Measurements from ENCODE around the gene TMEM115. TPM values are rescaled to one million over a fixed set of nuclear protein-coding genes. Genes with fewer than 3 reads are reported as not detected.

The TMEM115 gene
- total RNA-seq, 1 experiment from 2014 or later: 56.6 TPM

DNA sequence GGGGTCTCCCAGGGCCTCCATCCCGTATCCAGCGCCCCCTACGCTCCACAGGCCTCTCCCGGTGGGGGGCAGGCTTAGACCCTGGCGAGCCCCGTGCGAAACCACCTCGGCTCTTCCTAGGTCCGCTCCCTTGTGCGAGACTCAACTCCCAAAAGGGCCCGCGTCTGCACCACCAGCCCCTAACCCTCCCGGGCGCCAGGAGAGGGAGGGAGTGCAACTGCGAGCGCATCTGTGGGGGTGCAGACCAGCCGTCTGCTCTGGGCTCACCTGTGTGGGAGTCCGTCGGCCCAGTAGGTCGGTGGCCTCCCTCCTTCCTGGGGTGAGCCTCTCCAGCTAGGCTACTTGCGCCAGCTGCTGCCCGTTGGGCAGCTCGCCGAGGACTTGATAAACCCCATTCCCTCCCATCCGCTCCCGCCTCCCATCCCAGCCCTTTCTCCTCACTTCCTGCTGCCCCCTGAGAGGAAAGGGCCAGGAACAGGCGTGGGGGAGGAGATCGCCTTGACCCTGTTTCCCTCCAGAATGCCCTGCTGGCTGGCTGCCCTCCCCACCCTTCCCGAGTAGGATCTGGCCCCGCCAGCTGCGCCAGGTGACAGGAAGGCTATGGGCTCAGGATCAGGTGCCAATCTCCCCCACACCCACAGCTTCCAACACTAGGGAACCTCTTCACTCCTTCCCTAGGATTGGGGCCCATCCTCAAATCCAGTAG is 36.8 kb downstream of the TMEM115 start, which contains the start of gene HYAL2:
Gene HYAL2, minus strand, starts transcription at position 360 of the 706 bp plus-strand sequence. CDS start 2,256 bp downstream, outside the sequence.
- ATAC-seq (no peak), DNase-seq (no peak)
- Histone ChIP-seq H3K9ac (ENCODE audit: low read length) (peak within 1 kb of the TSS; percentile 93), H3K4me1 (ENCODE audit: insufficient read depth, low read length) (peaks cover 37% of the 10 kb centered on the region), H3K27me3 (ENCODE audit: low read length) (no peaks in the 10 kb centered on the region), H3K9me3 (ENCODE audit: low read length) (no peaks in the 10 kb centered on the region), H3K4me3 (ENCODE audit: low read length) (peak within 1 kb of the TSS; percentile 97), H3K79me2 (ENCODE audit: low read length) (peaks cover 45% of the 10 kb centered on the region), H3K9me2 (replicated peaks; ENCODE audit: low read length) (no peaks in the 10 kb centered on the region), H2AFZ (ENCODE audit: low read length) (peak within 1 kb of the TSS; percentile 92), H3K27ac (ENCODE audit: low read length) (peak within 1 kb of the TSS; percentile 86), H4K20me1 (ENCODE audit: low read length) (no peaks in the 10 kb centered on the region), H3K4me2 (ENCODE audit: low read length) (peak within 1 kb of the TSS; percentile 99), H3F3A (ENCODE audit: low read length, unreplicated experiment) (peaks cover 7% of the 10 kb centered on the region), H3K36me3 (ENCODE audit: low read depth, low read length) (peaks cover 6% of the 10 kb centered on the region)
- TF ChIP-seq EZH2phosphoT487 (IDR thresholded peaks at IDR 0.05; ENCODE audit: borderline replicate concordance, low read length) (no peak), EZH2 (IDR thresholded peaks at IDR 0.05; ENCODE audit: low read length, unreplicated experiment) (no peak)
- TF ChIP-seq, protein P1, sequence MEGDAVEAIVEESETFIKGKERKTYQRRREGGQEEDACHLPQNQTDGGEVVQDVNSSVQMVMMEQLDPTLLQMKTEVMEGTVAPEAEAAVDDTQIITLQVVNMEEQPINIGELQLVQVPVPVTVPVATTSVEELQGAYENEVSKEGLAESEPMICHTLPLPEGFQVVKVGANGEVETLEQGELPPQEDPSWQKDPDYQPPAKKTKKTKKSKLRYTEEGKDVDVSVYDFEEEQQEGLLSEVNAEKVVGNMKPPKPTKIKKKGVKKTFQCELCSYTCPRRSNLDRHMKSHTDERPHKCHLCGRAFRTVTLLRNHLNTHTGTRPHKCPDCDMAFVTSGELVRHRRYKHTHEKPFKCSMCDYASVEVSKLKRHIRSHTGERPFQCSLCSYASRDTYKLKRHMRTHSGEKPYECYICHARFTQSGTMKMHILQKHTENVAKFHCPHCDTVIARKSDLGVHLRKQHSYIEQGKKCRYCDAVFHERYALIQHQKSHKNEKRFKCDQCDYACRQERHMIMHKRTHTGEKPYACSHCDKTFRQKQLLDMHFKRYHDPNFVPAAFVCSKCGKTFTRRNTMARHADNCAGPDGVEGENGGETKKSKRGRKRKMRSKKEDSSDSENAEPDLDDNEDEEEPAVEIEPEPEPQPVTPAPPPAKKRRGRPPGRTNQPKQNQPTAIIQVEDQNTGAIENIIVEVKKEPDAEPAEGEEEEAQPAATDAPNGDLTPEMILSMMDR (conservative IDR thresholded peaks at IDR 0.05; ENCODE audit: low read depth, low read length): no peak
- intact Hi-C loops (cut with micrococcal nuclease): loop anchor here (5.0 kb wide), 1 partner anchor 125 kb away; no protein-coding TSS in a partner anchor
- ChIA-PET CTCF (no interaction called here), POLR2A (ENCODE audit: unreplicated experiment) (no interaction called here)
- BruUV-seq (replicated peaks): no TSS peak

DNA sequence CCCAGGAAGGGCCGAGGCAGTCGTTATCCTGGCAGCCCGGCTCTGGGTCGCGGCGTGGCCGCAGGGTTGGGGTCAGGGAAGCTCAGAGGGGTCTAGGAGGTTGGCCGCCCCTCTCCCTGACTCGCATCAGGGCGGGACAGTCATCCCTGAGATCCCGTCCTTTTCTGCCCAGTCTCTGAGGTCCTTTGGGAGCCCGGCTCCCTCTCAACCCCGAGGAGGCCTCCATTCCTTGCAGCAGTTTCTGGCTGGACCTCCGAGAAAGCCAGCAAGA is 37.3 kb downstream of the TMEM115 start:
- peaks cover 6% of the 10 kb centered on the region for H3K36me3 ChIP-seq (ENCODE audit: low read depth, low read length)
- peaks cover 12% of the 10 kb centered on the region for H3F3A ChIP-seq (ENCODE audit: low read length, unreplicated experiment)
- no peaks in the 10 kb centered on the region for H3K9me3 ChIP-seq (ENCODE audit: low read length)
- intact Hi-C loops (cut with micrococcal nuclease): loop anchor here (5.0 kb wide), 1 partner anchor 125 kb away; no protein-coding TSS in a partner anchor
- TF ChIP-seq, protein P1 (conservative IDR thresholded peaks at IDR 0.05; ENCODE audit: low read depth, low read length): no peak
- no peak for TF ChIP-seq EZH2phosphoT487 (IDR thresholded peaks at IDR 0.05; ENCODE audit: borderline replicate concordance, low read length)
- TF ChIP-seq EZH2 (IDR thresholded peaks at IDR 0.05; ENCODE audit: low read length, unreplicated experiment): no peak
- H3K27me3 ChIP-seq (ENCODE audit: low read length): no peaks in the 10 kb centered on the region
- no peak overlapping the region for H3K27ac ChIP-seq (ENCODE audit: low read length)
- ChIA-PET POLR2A (ENCODE audit: unreplicated experiment) (no interaction called here), CTCF (interaction anchor here (1.0 kb wide), 2 partner anchors 23 to 57 kb away, joined by 7 to 8 read pairs; partner anchors contain the start of genes HYAL3 and NAA80)
- H3K9ac ChIP-seq (ENCODE audit: low read length): no peak overlapping the region
- H3K4me2 ChIP-seq (ENCODE audit: low read length): peak overlapping the region; percentile 99
- peak overlapping the region; percentile 92; the same call in 1 of the 2 replicates for H2AFZ ChIP-seq (ENCODE audit: low read length)
- no peaks in the 10 kb centered on the region for H4K20me1 ChIP-seq (ENCODE audit: low read length)
- H3K79me2 ChIP-seq (ENCODE audit: low read length): peaks cover 40% of the 10 kb centered on the region
- no peaks in the 10 kb centered on the region for H3K9me2 ChIP-seq (replicated peaks; ENCODE audit: low read length)
- DNase-seq (no peak), ATAC-seq (no peak)
- no TSS peak for BruUV-seq (replicated peaks)
- H3K4me1 ChIP-seq (ENCODE audit: insufficient read depth, low read length): peaks cover 39% of the 10 kb centered on the region
- H3K4me3 ChIP-seq (ENCODE audit: low read length): peak overlapping the region; percentile 97; the same call in 1 of the 2 replicates

All from PC-3 (cell line).